ENCODE measurements around the gene DIPK1A. TPM values are rescaled to one million over a fixed set of nuclear protein-coding genes. Genes with fewer than 3 reads are reported as not detected.
A peak's percentile ranks its signal among the peaks of the same experiment; 100 is the strongest.

The DIPK1A gene
- total RNA-seq, 4 donors from 2014 or later: 3.1 to 9.9 (median 4.9) TPM

DNA sequence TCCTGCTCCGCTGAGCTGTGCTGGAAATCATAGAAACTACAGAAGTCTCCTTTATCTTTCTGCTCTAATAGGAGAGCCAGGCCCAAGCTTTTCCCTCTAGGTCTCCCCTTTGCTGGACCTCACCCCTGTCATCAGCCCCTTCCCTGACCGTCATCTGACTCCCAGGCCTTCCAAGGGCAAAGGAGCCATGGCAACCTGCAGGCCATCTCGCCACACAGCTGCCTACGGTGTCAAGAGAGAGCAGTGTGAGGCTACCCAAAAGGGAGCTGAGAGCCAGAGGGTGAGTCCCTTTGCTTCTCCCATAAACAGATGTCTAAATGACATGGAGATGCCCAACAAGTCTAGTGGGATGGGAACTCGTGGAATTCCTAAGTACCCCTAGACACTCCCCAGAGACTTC lies 37.6 kb upstream of the DIPK1A start:
- Histone ChIP-seq H3K9me3 (no peaks in the 10 kb centered on the region), H3K27me3 (no peaks in the 10 kb centered on the region), H3K36me3 (no peaks in the 10 kb centered on the region), H3K27ac (no peak overlapping the region), H3K4me1 (peaks cover 4 to 17% (median 12%) of the 10 kb centered on the region in 3 donors), H3K4me3 (no peak overlapping the region)
- TF ChIP-seq, protein P1, sequence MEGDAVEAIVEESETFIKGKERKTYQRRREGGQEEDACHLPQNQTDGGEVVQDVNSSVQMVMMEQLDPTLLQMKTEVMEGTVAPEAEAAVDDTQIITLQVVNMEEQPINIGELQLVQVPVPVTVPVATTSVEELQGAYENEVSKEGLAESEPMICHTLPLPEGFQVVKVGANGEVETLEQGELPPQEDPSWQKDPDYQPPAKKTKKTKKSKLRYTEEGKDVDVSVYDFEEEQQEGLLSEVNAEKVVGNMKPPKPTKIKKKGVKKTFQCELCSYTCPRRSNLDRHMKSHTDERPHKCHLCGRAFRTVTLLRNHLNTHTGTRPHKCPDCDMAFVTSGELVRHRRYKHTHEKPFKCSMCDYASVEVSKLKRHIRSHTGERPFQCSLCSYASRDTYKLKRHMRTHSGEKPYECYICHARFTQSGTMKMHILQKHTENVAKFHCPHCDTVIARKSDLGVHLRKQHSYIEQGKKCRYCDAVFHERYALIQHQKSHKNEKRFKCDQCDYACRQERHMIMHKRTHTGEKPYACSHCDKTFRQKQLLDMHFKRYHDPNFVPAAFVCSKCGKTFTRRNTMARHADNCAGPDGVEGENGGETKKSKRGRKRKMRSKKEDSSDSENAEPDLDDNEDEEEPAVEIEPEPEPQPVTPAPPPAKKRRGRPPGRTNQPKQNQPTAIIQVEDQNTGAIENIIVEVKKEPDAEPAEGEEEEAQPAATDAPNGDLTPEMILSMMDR (IDR thresholded peaks at IDR 0.05): no peak
- TF ChIP-seq POLR2A (IDR thresholded peaks at IDR 0.05): no peak
- DNase-seq: no peak
- intact Hi-C loops (cut with DNase I): no loop called here
- WGBS, 2 donors: 92 to 100% methylated on average over 1 to 3 of the region's 5 CpGs

GRCh38 chr1:92995441-92996430 lies 34.5 kb upstream of the DIPK1A start:
- H3K27ac ChIP-seq: no peak overlapping the region
- 69 to 84% methylated on average over 8 of the region's 8 CpGs for WGBS, 2 donors

DNA sequence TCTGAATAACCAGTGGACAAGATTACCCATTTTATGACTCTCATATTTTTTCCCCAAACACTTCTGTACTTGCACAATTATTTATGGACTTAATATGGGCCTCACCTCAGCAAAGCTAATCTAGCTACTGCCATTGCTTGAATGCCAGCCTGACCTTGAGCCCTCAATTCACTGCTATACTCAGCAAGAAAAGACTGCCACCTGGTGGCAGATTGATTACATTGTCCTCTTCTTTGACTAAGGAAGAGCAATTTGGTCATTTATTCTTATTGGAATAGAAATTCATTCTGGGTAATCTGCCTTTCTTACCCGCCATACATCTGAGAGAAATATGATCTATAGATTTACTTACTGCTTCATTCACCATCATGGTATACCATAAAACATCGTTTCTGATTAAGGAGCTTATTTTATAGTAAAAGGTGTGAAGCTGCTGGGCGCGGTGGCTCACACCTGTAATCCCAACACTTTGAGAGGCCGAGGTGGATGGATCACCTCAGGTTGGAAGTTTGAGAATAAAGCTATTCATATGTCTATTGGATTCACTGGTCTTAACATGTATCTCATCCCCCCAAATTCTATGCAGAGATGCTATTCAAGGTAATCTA lies 32.9 kb upstream of the DIPK1A start:
- intact Hi-C loops (cut with DNase I): no loop called here
- 53 to 55% methylated on average over 5 of the region's 5 CpGs for WGBS, 2 donors
- peak; percentile 32 for DNase-seq

More at GRCh38 chr1:92995441-92996430, 34.5 kb upstream of the DIPK1A start:
- Histone ChIP-seq H3K27me3 (no peaks in the 10 kb centered on the region), H3K36me3 (no peaks in the 10 kb centered on the region), H3K9me3 (no peaks in the 10 kb centered on the region), H3K4me3 (no peak overlapping the region), H3K4me1 (peaks cover 4 to 10% (median 8%) of the 10 kb centered on the region in 3 donors)
- TF ChIP-seq, protein P1 (IDR thresholded peaks at IDR 0.05): no peak
- TF ChIP-seq POLR2A (IDR thresholded peaks at IDR 0.05): no peak
- DNase-seq: no peak
- intact Hi-C loops (cut with DNase I): loop anchor here (2.0 kb wide), 1 partner anchor 137 kb away; no protein-coding TSS in a partner anchor

DNA sequence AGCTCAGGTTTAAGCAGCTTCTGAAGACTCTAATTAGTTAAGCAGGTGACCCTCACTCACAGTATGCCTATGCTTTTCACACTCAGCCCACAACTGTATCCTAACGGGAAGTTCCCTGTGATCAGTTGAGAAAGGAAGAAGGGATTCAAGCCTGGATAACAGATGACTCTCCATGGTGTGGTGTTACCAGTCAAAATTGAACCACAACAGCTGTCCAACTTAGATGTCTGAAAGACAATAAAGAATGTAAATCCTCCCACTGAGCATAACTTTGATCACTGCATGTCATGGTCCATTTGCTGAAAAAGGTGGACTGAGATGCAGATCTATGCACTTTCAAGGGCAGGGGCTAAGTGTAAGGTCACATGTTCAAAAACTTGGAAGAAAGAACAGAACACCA lies 32.3 kb upstream of the DIPK1A start:
- 78 to 91% methylated on average over 1 of the region's 1 CpG for WGBS, 2 donors
- Histone ChIP-seq H3K9me3 (no peaks in the 10 kb centered on the region), H3K36me3 (no peaks in the 10 kb centered on the region), H3K27ac (no peak overlapping the region), H3K4me3 (no peak overlapping the region), H3K4me1 (peaks cover 0 to 8% (median 0%) of the 10 kb centered on the region in 3 donors), H3K27me3 (no peaks in the 10 kb centered on the region)
- no peak for DNase-seq
- TF ChIP-seq POLR2A (IDR thresholded peaks at IDR 0.05): no peak
- TF ChIP-seq, protein P1 (IDR thresholded peaks at IDR 0.05): no peak
- intact Hi-C loops (cut with DNase I): no loop called here

More for the DNA sequence above, 32.9 kb upstream of the DIPK1A start:
- no peak for TF ChIP-seq POLR2A (IDR thresholded peaks at IDR 0.05)
- TF ChIP-seq, protein P1 (IDR thresholded peaks at IDR 0.05): peak; percentile 73 to 91 (median 88)
- Histone ChIP-seq H3K27me3 (no peaks in the 10 kb centered on the region), H3K9me3 (no peaks in the 10 kb centered on the region), H3K4me1 (peaks cover 0 to 8% (median 0%) of the 10 kb centered on the region in 3 donors), H3K4me3 (no peak overlapping the region), H3K27ac (no peak overlapping the region), H3K36me3 (no peaks in the 10 kb centered on the region)

- H3K27ac ChIP-seq: no peak overlapping the region
- H3K9me3 ChIP-seq: no peaks in the 10 kb centered on the region
- no peak for TF ChIP-seq POLR2A (IDR thresholded peaks at IDR 0.05)
- TF ChIP-seq, protein P1 (IDR thresholded peaks at IDR 0.05): no peak
- H3K4me1 ChIP-seq: peaks cover 0 to 8% (median 0%) of the 10 kb centered on the region in 3 donors
- no peaks in the 10 kb centered on the region for H3K27me3 ChIP-seq
- no peak overlapping the region for H3K4me3 ChIP-seq
- no peaks in the 10 kb centered on the region for H3K36me3 ChIP-seq
- intact Hi-C loops (cut with DNase I): no loop called here
- WGBS, 2 donors: 83 to 92% methylated on average over 1 of the region's 1 CpG
- DNase-seq: no peak
Measured at GRCh38 chr1:92992877-92993276, 31.6 kb upstream of the DIPK1A start.

Measured in esophagus squamous epithelium (tissue), 5 donors.